Measurements from ENCODE around the gene JAKMIP2.

Gene JAKMIP2

GRCh38 chr5:147611483-147611882 lies 171.0 kb downstream of the JAKMIP2 start:
- TF ChIP-seq, protein P1, sequence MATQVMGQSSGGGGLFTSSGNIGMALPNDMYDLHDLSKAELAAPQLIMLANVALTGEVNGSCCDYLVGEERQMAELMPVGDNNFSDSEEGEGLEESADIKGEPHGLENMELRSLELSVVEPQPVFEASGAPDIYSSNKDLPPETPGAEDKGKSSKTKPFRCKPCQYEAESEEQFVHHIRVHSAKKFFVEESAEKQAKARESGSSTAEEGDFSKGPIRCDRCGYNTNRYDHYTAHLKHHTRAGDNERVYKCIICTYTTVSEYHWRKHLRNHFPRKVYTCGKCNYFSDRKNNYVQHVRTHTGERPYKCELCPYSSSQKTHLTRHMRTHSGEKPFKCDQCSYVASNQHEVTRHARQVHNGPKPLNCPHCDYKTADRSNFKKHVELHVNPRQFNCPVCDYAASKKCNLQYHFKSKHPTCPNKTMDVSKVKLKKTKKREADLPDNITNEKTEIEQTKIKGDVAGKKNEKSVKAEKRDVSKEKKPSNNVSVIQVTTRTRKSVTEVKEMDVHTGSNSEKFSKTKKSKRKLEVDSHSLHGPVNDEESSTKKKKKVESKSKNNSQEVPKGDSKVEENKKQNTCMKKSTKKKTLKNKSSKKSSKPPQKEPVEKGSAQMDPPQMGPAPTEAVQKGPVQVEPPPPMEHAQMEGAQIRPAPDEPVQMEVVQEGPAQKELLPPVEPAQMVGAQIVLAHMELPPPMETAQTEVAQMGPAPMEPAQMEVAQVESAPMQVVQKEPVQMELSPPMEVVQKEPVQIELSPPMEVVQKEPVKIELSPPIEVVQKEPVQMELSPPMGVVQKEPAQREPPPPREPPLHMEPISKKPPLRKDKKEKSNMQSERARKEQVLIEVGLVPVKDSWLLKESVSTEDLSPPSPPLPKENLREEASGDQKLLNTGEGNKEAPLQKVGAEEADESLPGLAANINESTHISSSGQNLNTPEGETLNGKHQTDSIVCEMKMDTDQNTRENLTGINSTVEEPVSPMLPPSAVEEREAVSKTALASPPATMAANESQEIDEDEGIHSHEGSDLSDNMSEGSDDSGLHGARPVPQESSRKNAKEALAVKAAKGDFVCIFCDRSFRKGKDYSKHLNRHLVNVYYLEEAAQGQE (IDR thresholded peaks at IDR 0.05; ENCODE audit: insufficient replicate concordance, low read depth), result no peak
- no peak for TF ChIP-seq SPI1 (IDR thresholded peaks at IDR 0.05; ENCODE audit: borderline replicate concordance, low read depth)
- TF ChIP-seq GABPA (IDR thresholded peaks at IDR 0.05; ENCODE audit: low read depth), result no peak
- no peak for TF ChIP-seq POLR2AphosphoS5 (IDR thresholded peaks at IDR 0.05; ENCODE audit: low read depth)
- TF ChIP-seq, protein P2, sequence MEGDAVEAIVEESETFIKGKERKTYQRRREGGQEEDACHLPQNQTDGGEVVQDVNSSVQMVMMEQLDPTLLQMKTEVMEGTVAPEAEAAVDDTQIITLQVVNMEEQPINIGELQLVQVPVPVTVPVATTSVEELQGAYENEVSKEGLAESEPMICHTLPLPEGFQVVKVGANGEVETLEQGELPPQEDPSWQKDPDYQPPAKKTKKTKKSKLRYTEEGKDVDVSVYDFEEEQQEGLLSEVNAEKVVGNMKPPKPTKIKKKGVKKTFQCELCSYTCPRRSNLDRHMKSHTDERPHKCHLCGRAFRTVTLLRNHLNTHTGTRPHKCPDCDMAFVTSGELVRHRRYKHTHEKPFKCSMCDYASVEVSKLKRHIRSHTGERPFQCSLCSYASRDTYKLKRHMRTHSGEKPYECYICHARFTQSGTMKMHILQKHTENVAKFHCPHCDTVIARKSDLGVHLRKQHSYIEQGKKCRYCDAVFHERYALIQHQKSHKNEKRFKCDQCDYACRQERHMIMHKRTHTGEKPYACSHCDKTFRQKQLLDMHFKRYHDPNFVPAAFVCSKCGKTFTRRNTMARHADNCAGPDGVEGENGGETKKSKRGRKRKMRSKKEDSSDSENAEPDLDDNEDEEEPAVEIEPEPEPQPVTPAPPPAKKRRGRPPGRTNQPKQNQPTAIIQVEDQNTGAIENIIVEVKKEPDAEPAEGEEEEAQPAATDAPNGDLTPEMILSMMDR (IDR thresholded peaks at IDR 0.05; ENCODE audit: insufficient read depth, low read length), result no peak
- no peaks in the 10 kb centered on the region for H3K27me3 ChIP-seq (ENCODE audit: insufficient read depth, poor library complexity, severe bottlenecking)
- DNase-seq (ENCODE audit: low read depth in 1 of 2, low spot score in 1 of 2), result no peak
- H3K4me3 ChIP-seq (replicated peaks; ENCODE audit: insufficient read depth, low read length), result no peak overlapping the region
- H3K27ac ChIP-seq (replicated peaks), result no peak overlapping the region

DNA sequence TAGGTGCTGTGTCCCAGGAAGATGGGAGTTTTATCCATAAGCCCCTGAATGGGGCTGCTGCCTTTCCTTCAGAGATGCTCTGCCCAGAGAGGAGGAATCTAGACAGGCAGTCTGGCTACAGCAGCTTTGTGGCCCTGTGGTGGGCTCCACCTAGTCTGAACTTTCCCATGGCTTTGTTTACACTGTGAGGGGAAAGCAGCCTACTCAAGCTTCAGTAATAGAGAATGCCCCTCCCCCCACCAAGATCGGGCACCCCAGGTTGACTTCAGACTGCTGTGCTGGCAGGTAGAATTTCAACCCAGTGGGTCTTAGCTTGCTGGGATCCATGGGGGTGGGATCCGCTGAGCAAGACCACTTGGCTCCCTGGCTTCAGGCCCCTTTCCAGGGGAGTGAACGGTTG lies 171.7 kb downstream of the JAKMIP2 start:
- no peak overlapping the region for H3K4me3 ChIP-seq (replicated peaks; ENCODE audit: insufficient read depth, low read length)
- TF ChIP-seq, protein P2 (IDR thresholded peaks at IDR 0.05; ENCODE audit: insufficient read depth, low read length), result no peak
- TF ChIP-seq GABPA (IDR thresholded peaks at IDR 0.05; ENCODE audit: low read depth) (no peak), SPI1 (IDR thresholded peaks at IDR 0.05; ENCODE audit: borderline replicate concordance, low read depth) (no peak), POLR2AphosphoS5 (IDR thresholded peaks at IDR 0.05; ENCODE audit: low read depth) (no peak)
- TF ChIP-seq, protein P1 (IDR thresholded peaks at IDR 0.05; ENCODE audit: insufficient replicate concordance, low read depth), result no peak
- no peaks in the 10 kb centered on the region for H3K27me3 ChIP-seq (ENCODE audit: insufficient read depth, poor library complexity, severe bottlenecking)
- no peak for DNase-seq (ENCODE audit: low read depth in 1 of 2, low spot score in 1 of 2)
- H3K27ac ChIP-seq (replicated peaks), result no peak overlapping the region

DNA sequence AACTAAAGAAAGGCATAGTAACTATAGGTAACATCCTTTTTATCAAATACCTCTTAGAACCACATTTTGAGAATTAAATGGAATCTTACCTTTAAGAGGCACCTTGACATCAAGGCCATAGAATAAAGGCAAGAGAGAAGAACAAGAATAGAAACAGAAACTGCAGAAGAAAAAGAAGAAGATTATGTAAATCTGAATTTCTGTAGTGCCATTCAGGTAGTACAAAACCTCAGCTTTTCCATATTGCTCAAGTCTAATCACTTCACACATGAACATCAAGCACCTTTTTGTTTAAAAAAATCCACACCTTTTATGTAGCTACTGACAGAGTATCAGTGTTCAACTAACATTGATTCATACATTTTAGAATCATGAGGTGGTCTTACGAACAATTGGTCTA lies 180.9 kb downstream of the JAKMIP2 start:
- no peak for DNase-seq (ENCODE audit: low read depth in 1 of 2, low spot score in 1 of 2)
- Histone ChIP-seq H3K4me3 (replicated peaks; ENCODE audit: insufficient read depth, low read length) (no peak overlapping the region), H3K27me3 (ENCODE audit: insufficient read depth, poor library complexity, severe bottlenecking) (no peaks in the 10 kb centered on the region), H3K27ac (replicated peaks) (no peak overlapping the region)
- TF ChIP-seq GABPA (IDR thresholded peaks at IDR 0.05; ENCODE audit: low read depth) (no peak), POLR2AphosphoS5 (IDR thresholded peaks at IDR 0.05; ENCODE audit: low read depth) (no peak), SPI1 (IDR thresholded peaks at IDR 0.05; ENCODE audit: borderline replicate concordance, low read depth) (no peak)

- no peak for TF ChIP-seq POLR2AphosphoS5 (IDR thresholded peaks at IDR 0.05; ENCODE audit: low read depth)
- TF ChIP-seq, protein P1 (IDR thresholded peaks at IDR 0.05; ENCODE audit: insufficient replicate concordance, low read depth), result no peak
- TF ChIP-seq GABPA (IDR thresholded peaks at IDR 0.05; ENCODE audit: low read depth), result no peak
- TF ChIP-seq SPI1 (IDR thresholded peaks at IDR 0.05; ENCODE audit: borderline replicate concordance, low read depth), result no peak
- TF ChIP-seq, protein P2 (IDR thresholded peaks at IDR 0.05; ENCODE audit: insufficient read depth, low read length), result no peak
- DNase-seq (ENCODE audit: low read depth in 1 of 2, low spot score in 1 of 2), result no peak
- H3K27ac ChIP-seq (replicated peaks), result no peak overlapping the region
- peaks cover 5% of the 10 kb centered on the region for H3K27me3 ChIP-seq (ENCODE audit: insufficient read depth, poor library complexity, severe bottlenecking)
- no peak overlapping the region for H3K4me3 ChIP-seq (replicated peaks; ENCODE audit: insufficient read depth, low read length)
These were observed 191.4 kb downstream of the JAKMIP2 start for GRCh38 chr5:147591120-147591519.

Measured in HL-60 (cell line).